Breast epithelium (tissue), 4 donors: ENCODE measurements around the gene CFAP46. TPM values are rescaled to one million over a fixed set of nuclear protein-coding genes. Genes with fewer than 3 reads are reported as not detected.

Experiments used
- DNase-seq, 2 donors: peaks; one replicate each; pipeline ENCODE4 v3.0.0-alpha.2; 2019; ENCODE audit warnings: low spot score in 2 of 2
- H3K27ac ChIP-seq, 2 donors: fragments of 200-600 bp; sonication (generic) in 1 of 2; one replicate each; pipeline ENCODE4 v1.5.1; 2016 to 2019; ENCODE audit warnings: mild to moderate bottlenecking in 1 of 2
- H3K27me3 ChIP-seq, 2 donors: fragments of 200-600 bp; sonication (generic) in 1 of 2; one replicate each; pipeline versions ENCODE4 v1.5.1 to v1.6.0; 2017 to 2019; ENCODE audit warnings: control low read depth in 1 of 2, mild to moderate bottlenecking in 1 of 2
- H3K36me3 ChIP-seq: fragments of 200-600 bp; one replicate; pipeline ENCODE4 v1.5.1; 2019
- H3K4me1 ChIP-seq, 2 donors: fragments of 200-600 bp; sonication (generic); one replicate each; pipeline ENCODE4 v1.5.1; 2016 to 2019; ENCODE audit warnings: control low read depth in 1 of 2
- H3K4me3 ChIP-seq, 3 donors: fragments of 200-600 bp; sonication (generic); 1 replicate in 2 of 3; 2 replicates in 1 of 3; pipeline ENCODE4 v1.5.1; 2016 to 2019; ENCODE audit warnings: mild to moderate bottlenecking in 3 of 3, moderate library complexity in 2 of 3
- H3K9me3 ChIP-seq, 2 donors: fragments of 200-600 bp; sonication (generic) in 1 of 2; one replicate each; pipeline ENCODE4 v1.5.1; 2016 to 2019; ENCODE audit warnings: control low read depth in 1 of 2
- CTCF ChIP-seq, 3 donors: fragments of 450-650 bp; IDR thresholded peaks; one replicate each; pipeline ENCODE4 v1.5.1; 2016 to 2017; ENCODE audit warnings: antibody characterized with exemption in 3 of 3, mild to moderate bottlenecking in 3 of 3, moderate library complexity in 3 of 3
- POLR2A ChIP-seq: fragments of 450-650 bp; IDR thresholded peaks from one replicate; pipeline ENCODE4 v1.6.1; 2016; ENCODE audit warnings: antibody characterized with exemption, mild to moderate bottlenecking, moderate library complexity
- POLR2AphosphoS5 ChIP-seq, 3 donors: sonication (generic); formaldehyde crosslinking; IDR thresholded peaks; one replicate each; pipeline ENCODE4 v1.6.1; 2017; ENCODE audit warnings: antibody characterized with exemption in 3 of 3
- intact Hi-C: fragments of 100-400 bp; cut with DNase I; formaldehyde crosslinking; loops from one replicate; pipeline ENCODE4 v1.15.1; 2023; ENCODE audit warnings: low total_unique reads
- total RNA-seq, 3 donors: library from RNA; depleted of rRNA; stranded (reverse); fragments of >200 nt; gene quantifications; one replicate each; pipeline ENCODE4 v1.1.0, GENCODE V29; 2016

CFAP46 gene
- total RNA-seq, 3 donors from 2014 or later: 0.16 to 0.73 (median 0.66) TPM

- intact Hi-C loops: no loop called here
- peak in 1 of 2 donors; percentile 22 for DNase-seq
- Histone ChIP-seq H3K9me3 (no peaks in the 10 kb centered on the region), H3K4me3 (no peak overlapping the region), H3K27ac (peak overlapping the region in 1 of 2 donors; percentile 77), H3K4me1 (no peaks in the 10 kb centered on the region), H3K27me3 (no peaks in the 10 kb centered on the region), H3K36me3 (no peaks in the 10 kb centered on the region)
- TF ChIP-seq CTCF (IDR thresholded peaks at IDR 0.05) (no peak), POLR2AphosphoS5 (IDR thresholded peaks at IDR 0.05) (no peak), POLR2A (no peak)
Observed at GRCh38 chr10:132912713-132913558, 29.4 kb downstream of the CFAP46 start.

GRCh38 chr10:132912225-132912712 is 30.1 kb downstream of the CFAP46 start:
- no peak overlapping the region for H3K4me3 ChIP-seq
- TF ChIP-seq POLR2A (no peak), POLR2AphosphoS5 (IDR thresholded peaks at IDR 0.05) (no peak), CTCF (IDR thresholded peaks at IDR 0.05) (no peak)
- H3K27ac ChIP-seq: peak overlapping the region in 1 of 2 donors; percentile 77
- no peak for DNase-seq
- no peaks in the 10 kb centered on the region for H3K36me3 ChIP-seq
- intact Hi-C loops: no loop called here
- H3K27me3 ChIP-seq: no peaks in the 10 kb centered on the region
- H3K9me3 ChIP-seq: no peaks in the 10 kb centered on the region
- no peaks in the 10 kb centered on the region for H3K4me1 ChIP-seq

GRCh38 chr10:132911786-132912097 is 30.6 kb downstream of the CFAP46 start:
- Histone ChIP-seq H3K9me3 (peaks cover 0 to 3% of the 10 kb centered on the region in 2 donors), H3K36me3 (no peaks in the 10 kb centered on the region), H3K27ac (peak overlapping the region in 1 of 2 donors; percentile 77), H3K4me1 (no peaks in the 10 kb centered on the region), H3K4me3 (peak overlapping the region in 1 of 3 donors; percentile 11), H3K27me3 (no peaks in the 10 kb centered on the region)
- peak in 1 of 2 donors; percentile 47 for DNase-seq
- TF ChIP-seq CTCF (IDR thresholded peaks at IDR 0.05) (no peak), POLR2A (no peak), POLR2AphosphoS5 (IDR thresholded peaks at IDR 0.05) (no peak)
- intact Hi-C loops: no loop called here

- H3K27me3 ChIP-seq: no peaks in the 10 kb centered on the region
- peak in 1 of 2 donors; percentile 46 for DNase-seq
- peak overlapping the region in 1 of 2 donors; percentile 77 for H3K27ac ChIP-seq
- H3K4me1 ChIP-seq: no peaks in the 10 kb centered on the region
- TF ChIP-seq CTCF (IDR thresholded peaks at IDR 0.05) (no peak), POLR2AphosphoS5 (IDR thresholded peaks at IDR 0.05) (no peak), POLR2A (no peak)
- no peaks in the 10 kb centered on the region for H3K36me3 ChIP-seq
- intact Hi-C loops: no loop called here
- peak overlapping the region in 1 of 3 donors; percentile 11 for H3K4me3 ChIP-seq
- peaks cover 0 to 5% of the 10 kb centered on the region in 2 donors for H3K9me3 ChIP-seq
Observed at GRCh38 chr10:132910901-132911785, 31.2 kb downstream of the CFAP46 start.
